MV-4-11 (cell line): ENCODE data around the gene ATP8A2.

Experiments
- DNase-seq: peaks from one replicate; lab custom pipeline; 2025; lab: John Stamatoyannopoulos, UW

Gene ATP8A2

GRCh38 chr13:26012995-26013394 lies 641.2 kb downstream of the ATP8A2 start:
- DNase-seq: no peak

GRCh38 chr13:26015271-26016125 lies 643.7 kb downstream of the ATP8A2 start:
- no peak for DNase-seq

- DNase-seq: no peak
Measured at GRCh38 chr13:26016189-26016588, 644.4 kb downstream of the ATP8A2 start.

- DNase-seq: no peak
Measured at GRCh38 chr13:26017196-26017921, 645.6 kb downstream of the ATP8A2 start.

- no peak for DNase-seq
Measured at GRCh38 chr13:26017932-26018665, 646.3 kb downstream of the ATP8A2 start.

GRCh38 chr13:26019251-26019650 lies 647.5 kb downstream of the ATP8A2 start:
- DNase-seq: no peak

GRCh38 chr13:26019881-26020870 lies 648.4 kb downstream of the ATP8A2 start:
- DNase-seq: no peak

GRCh38 chr13:26020891-26021290 lies 649.1 kb downstream of the ATP8A2 start:
- no peak for DNase-seq

- no peak for DNase-seq
Measured at GRCh38 chr13:26021516-26021915, 649.7 kb downstream of the ATP8A2 start.

- DNase-seq: no peak
Measured at GRCh38 chr13:26021956-26022355, 650.2 kb downstream of the ATP8A2 start.

- no peak for DNase-seq
Measured at GRCh38 chr13:26022538-26023292, 650.9 kb downstream of the ATP8A2 start.

GRCh38 chr13:26024558-26024957 lies 652.8 kb downstream of the ATP8A2 start:
- DNase-seq: no peak

- no peak for DNase-seq
Measured at GRCh38 chr13:26025196-26025595, 653.4 kb downstream of the ATP8A2 start.

GRCh38 chr13:26025771-26026170 lies 654.0 kb downstream of the ATP8A2 start:
- no peak for DNase-seq

GRCh38 chr13:26026211-26026610 lies 654.4 kb downstream of the ATP8A2 start:
- DNase-seq: no peak

GRCh38 chr13:26029581-26030136 lies 657.9 kb downstream of the ATP8A2 start:
- no peak for DNase-seq

- DNase-seq: no peak
Measured at GRCh38 chr13:26030331-26030730, 658.6 kb downstream of the ATP8A2 start.

GRCh38 chr13:26034018-26034417 lies 662.2 kb downstream of the ATP8A2 start:
- no peak for DNase-seq

GRCh38 chr13:26036383-26036782 lies 664.6 kb downstream of the ATP8A2 start:
- DNase-seq: no peak

GRCh38 chr13:26037302-26037701 lies 665.5 kb downstream of the ATP8A2 start:
- DNase-seq: no peak
